Parathyroid adenoma (tissue), 2 donors: Measurements from ENCODE around the gene KCNIP2.

Experiments used
- H2AFZ ChIP-seq: fragments of 300-600 bp; sonication (generic); one replicate; pipeline ENCODE4 v1.7.0; 2017; ENCODE audit warnings: antibody characterized with exemption, mild to moderate bottlenecking
- H3K27ac ChIP-seq: fragments of 300-600 bp; sonication (generic); one replicate; pipeline ENCODE4 v1.7.0; 2017
- H3K27me3 ChIP-seq: fragments of 300-600 bp; sonication (generic); one replicate; pipeline ENCODE4 v1.7.0; 2017; ENCODE audit warnings: low read length; ENCODE audit not compliant: control insufficient read depth, insufficient read depth
- H3K36me3 ChIP-seq: fragments of 300-600 bp; sonication (generic); one replicate; pipeline ENCODE4 v1.7.0; 2017; ENCODE audit warnings: low read length; ENCODE audit not compliant: control insufficient read depth, insufficient read depth
- H3K4me1 ChIP-seq: fragments of 300-600 bp; sonication (generic); one replicate; pipeline ENCODE4 v1.7.0; 2017; ENCODE audit warnings: control low read depth
- H3K4me2 ChIP-seq: fragments of 300-600 bp; sonication (generic); one replicate; pipeline ENCODE4 v1.7.0; 2017; ENCODE audit warnings: low read length
- H3K4me3 ChIP-seq: fragments of 300-600 bp; sonication (generic); one replicate; pipeline ENCODE4 v1.7.0; 2017; ENCODE audit warnings: low read depth, low read length
- H3K79me2 ChIP-seq: fragments of 300-600 bp; sonication (generic); one replicate; pipeline ENCODE4 v1.7.0; 2017; ENCODE audit warnings: control low read depth
- H3K9ac ChIP-seq: fragments of 300-600 bp; sonication (generic); one replicate; pipeline ENCODE4 v1.7.0; 2017; ENCODE audit warnings: mild to moderate bottlenecking
- H3K9me3 ChIP-seq: fragments of 300-600 bp; sonication (generic); one replicate; pipeline ENCODE4 v1.7.0; 2017; ENCODE audit warnings: low read length; ENCODE audit not compliant: control insufficient read depth
- CTCF ChIP-seq: fragments of 300-600 bp; sonication (generic); IDR thresholded peaks from one replicate; pipeline ENCODE4 v1.7.0; 2017; ENCODE audit warnings: antibody characterized with exemption, mild to moderate bottlenecking
- donor health status: primary hyperparathyroidism.

Gene KCNIP2

GRCh38 chr10:101826852-101827434 is 16.7 kb downstream of the KCNIP2 start:
- Histone ChIP-seq H3K9ac (no peak overlapping the region), H3K4me1 (peaks cover 13% of the 10 kb centered on the region), H3K9me3 (no peaks in the 10 kb centered on the region), H3K27me3 (no peaks in the 10 kb centered on the region), H3K27ac (no peak overlapping the region), H3K79me2 (no peaks in the 10 kb centered on the region), H3K4me3 (no peak overlapping the region), H3K36me3 (no peaks in the 10 kb centered on the region), H3K4me2 (no peak overlapping the region), H2AFZ (no peak overlapping the region)
- no peak for TF ChIP-seq CTCF

GRCh38 chr10:101824736-101825135 is 18.9 kb downstream of the KCNIP2 start:
- H3K4me1 ChIP-seq = no peaks in the 10 kb centered on the region
- no peak overlapping the region for H3K4me2 ChIP-seq
- TF ChIP-seq CTCF = no peak
- H3K9ac ChIP-seq = no peak overlapping the region
- no peaks in the 10 kb centered on the region for H3K27me3 ChIP-seq
- H2AFZ ChIP-seq = no peak overlapping the region
- no peaks in the 10 kb centered on the region for H3K79me2 ChIP-seq
- H3K27ac ChIP-seq = no peak overlapping the region
- no peaks in the 10 kb centered on the region for H3K36me3 ChIP-seq
- H3K9me3 ChIP-seq = no peaks in the 10 kb centered on the region
- H3K4me3 ChIP-seq = no peak overlapping the region

GRCh38 chr10:101818872-101819633 is 24.5 kb downstream of the KCNIP2 start:
- H3K4me3 ChIP-seq = peak overlapping the region; percentile 97
- H3K9ac ChIP-seq = no peak overlapping the region
- H3K27me3 ChIP-seq = no peaks in the 10 kb centered on the region
- H3K4me2 ChIP-seq = peak overlapping the region; percentile 63
- no peak for TF ChIP-seq CTCF
- H3K79me2 ChIP-seq = peaks cover 24% of the 10 kb centered on the region
- H3K9me3 ChIP-seq = no peaks in the 10 kb centered on the region
- peaks cover 8% of the 10 kb centered on the region for H3K4me1 ChIP-seq
- H2AFZ ChIP-seq = peak overlapping the region; percentile 95
- H3K36me3 ChIP-seq = no peaks in the 10 kb centered on the region
- peak overlapping the region; percentile 97 for H3K27ac ChIP-seq

GRCh38 chr10:101818119-101818871 is 25.3 kb downstream of the KCNIP2 start, which contains the start of gene OGA:
Gene OGA, minus strand, starts transcription at chr10:101818444. Its CDS starts 422 bp downstream, at chr10:101818022.
- H2AFZ ChIP-seq = peak within 1 kb of the TSS; percentile 95
- H3K36me3 ChIP-seq = no peaks in the 10 kb centered on the region
- peaks cover 9% of the 10 kb centered on the region for H3K4me1 ChIP-seq
- H3K9me3 ChIP-seq = no peaks in the 10 kb centered on the region
- TF ChIP-seq CTCF = no peak
- H3K27me3 ChIP-seq = no peaks in the 10 kb centered on the region
- H3K4me3 ChIP-seq = peak within 1 kb of the TSS; percentile 97
- peak within 1 kb of the TSS; percentile 95 for H3K4me2 ChIP-seq
- peak within 1 kb of the TSS; percentile 97 for H3K27ac ChIP-seq
- peaks cover 28% of the 10 kb centered on the region for H3K79me2 ChIP-seq
- peak within 1 kb of the TSS; percentile 98 for H3K9ac ChIP-seq
